Measurements from ENCODE around the gene ZDHHC13.

Gene ZDHHC13, protein sequence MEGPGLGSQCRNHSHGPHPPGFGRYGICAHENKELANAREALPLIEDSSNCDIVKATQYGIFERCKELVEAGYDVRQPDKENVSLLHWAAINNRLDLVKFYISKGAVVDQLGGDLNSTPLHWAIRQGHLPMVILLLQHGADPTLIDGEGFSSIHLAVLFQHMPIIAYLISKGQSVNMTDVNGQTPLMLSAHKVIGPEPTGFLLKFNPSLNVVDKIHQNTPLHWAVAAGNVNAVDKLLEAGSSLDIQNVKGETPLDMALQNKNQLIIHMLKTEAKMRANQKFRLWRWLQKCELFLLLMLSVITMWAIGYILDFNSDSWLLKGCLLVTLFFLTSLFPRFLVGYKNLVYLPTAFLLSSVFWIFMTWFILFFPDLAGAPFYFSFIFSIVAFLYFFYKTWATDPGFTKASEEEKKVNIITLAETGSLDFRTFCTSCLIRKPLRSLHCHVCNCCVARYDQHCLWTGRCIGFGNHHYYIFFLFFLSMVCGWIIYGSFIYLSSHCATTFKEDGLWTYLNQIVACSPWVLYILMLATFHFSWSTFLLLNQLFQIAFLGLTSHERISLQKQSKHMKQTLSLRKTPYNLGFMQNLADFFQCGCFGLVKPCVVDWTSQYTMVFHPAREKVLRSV

GRCh38 chr11:19116971-19117759, at the start of gene ZDHHC13:
ZDHHC13 (plus strand) TSS chr11:19117168; CDS start chr11:19117250, 82 bp downstream.
- DNase-seq (ENCODE audit: low read depth in 2 of 3, low spot score in 2 of 3): peak; percentile 80 to 94 (median 84)

DNA sequence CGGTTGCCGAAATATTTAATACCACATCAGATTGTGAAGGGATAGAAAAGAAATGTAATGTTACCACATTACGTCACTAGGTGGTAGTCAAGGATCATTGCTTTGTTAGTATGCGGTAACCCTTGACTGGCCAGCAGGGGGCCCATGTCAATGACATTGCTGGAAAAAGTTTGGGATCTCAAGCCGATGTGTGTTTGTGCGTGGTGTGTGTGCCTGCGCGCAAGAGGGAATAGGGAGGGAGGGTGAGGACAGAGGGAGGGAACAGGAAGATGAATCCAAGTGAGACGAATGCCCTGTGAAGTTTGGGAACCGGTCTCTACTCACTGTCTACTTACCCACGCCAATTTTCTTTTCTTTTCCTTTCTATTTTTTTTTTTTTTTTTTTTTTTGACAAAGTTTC, 45.7 kb upstream of the ZDHHC13 start:
- DNase-seq (ENCODE audit: low read depth in 2 of 3, low spot score in 2 of 3): peak in 1 of 3 experiments; percentile 12

GRCh38 chr11:19072464-19072863, 44.5 kb upstream of the ZDHHC13 start:
- no peak for DNase-seq (ENCODE audit: low read depth in 2 of 3, low spot score in 2 of 3)

DNA sequence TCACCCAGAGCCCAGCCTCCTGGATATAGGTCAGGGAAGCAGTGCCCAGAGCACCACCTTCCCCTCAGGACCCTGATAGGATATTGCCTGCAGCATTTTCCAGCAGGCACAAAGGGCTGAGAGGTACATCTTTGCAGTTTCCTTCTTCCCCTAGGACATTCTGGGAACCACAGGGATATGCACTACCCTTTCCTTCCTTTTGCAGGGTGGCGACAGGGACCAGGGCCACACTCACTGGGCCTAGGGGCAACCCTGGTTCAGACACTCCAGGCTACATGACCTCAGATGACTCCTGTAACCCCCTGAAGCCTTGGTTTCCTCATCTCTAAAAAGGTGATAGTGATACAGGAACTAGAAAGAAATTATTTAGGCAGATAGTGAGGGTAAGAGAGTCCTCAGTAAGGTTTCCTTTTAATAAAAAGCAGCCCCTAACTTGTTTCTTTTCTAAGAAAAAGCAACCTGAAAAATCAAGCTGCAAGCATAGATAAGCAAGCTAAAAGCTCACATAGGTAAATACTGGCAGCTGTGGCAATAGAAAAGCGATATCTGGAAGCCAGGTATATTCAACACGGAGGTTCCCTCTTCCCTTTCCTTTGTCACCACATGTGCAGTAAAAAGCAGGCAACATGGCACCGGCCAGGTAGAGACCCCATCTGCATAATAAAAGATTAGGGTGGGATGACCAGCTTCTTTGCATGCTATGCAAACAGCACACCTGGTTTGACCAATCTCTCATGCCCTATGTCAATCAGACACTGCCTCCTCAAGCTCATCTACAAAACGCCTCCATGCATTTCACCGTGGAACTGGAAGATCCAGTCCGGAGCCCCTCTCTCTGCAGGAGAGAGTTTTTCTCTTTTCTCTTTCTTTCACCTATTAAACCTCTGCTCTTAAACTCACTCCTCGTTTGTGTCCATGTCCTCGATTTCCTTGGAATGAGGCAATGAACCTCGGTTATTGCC, 43.2 kb upstream of the ZDHHC13 start:
- no peak for DNase-seq (ENCODE audit: low read depth in 2 of 3, low spot score in 2 of 3)

- no peak for DNase-seq (ENCODE audit: low read depth in 2 of 3, low spot score in 2 of 3)
Measured at GRCh38 chr11:19075636-19076035, 41.3 kb upstream of the ZDHHC13 start.

- DNase-seq (ENCODE audit: low read depth in 2 of 3, low spot score in 2 of 3): peak in 2 of 3 experiments; percentile 41 to 61
Measured at GRCh38 chr11:19076744-19077589, 40.0 kb upstream of the ZDHHC13 start.

- no peak for DNase-seq (ENCODE audit: low read depth in 2 of 3, low spot score in 2 of 3)
Measured at GRCh38 chr11:19077965-19078364, 39.0 kb upstream of the ZDHHC13 start.

GRCh38 chr11:19079643-19080440, 37.1 kb upstream of the ZDHHC13 start:
- no peak for DNase-seq (ENCODE audit: low read depth in 2 of 3, low spot score in 2 of 3)

DNA sequence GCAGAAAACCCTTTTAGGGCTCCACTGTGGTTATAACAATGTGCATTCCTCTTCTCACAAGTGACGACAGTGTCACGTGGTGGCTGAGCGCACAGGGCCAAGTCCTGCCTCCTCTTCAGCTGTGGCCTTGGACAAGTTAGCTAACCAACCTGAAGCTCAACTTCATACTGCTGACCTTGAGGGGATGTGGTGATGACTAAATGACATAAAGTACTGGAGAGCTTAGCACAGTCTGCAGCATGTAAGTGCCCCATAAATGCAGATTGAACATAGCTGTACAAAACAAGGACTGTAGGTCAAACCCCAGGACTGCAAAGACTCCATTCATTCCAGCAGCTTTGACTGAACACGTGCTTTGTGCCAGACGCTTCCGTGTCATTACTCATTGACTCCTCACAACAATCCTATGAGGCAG, 36.4 kb upstream of the ZDHHC13 start:
- DNase-seq (ENCODE audit: low read depth in 2 of 3, low spot score in 2 of 3): no peak

- no peak for DNase-seq (ENCODE audit: low read depth in 2 of 3, low spot score in 2 of 3)
Measured at GRCh38 chr11:19083166-19083565, 33.8 kb upstream of the ZDHHC13 start.

- no peak for DNase-seq (ENCODE audit: low read depth in 2 of 3, low spot score in 2 of 3)
Measured at GRCh38 chr11:19084661-19085315, 32.2 kb upstream of the ZDHHC13 start.

- no peak for DNase-seq (ENCODE audit: low read depth in 2 of 3, low spot score in 2 of 3)
Measured at GRCh38 chr11:19087658-19088057, 29.3 kb upstream of the ZDHHC13 start.

- no peak for DNase-seq (ENCODE audit: low read depth in 2 of 3, low spot score in 2 of 3)
Measured at GRCh38 chr11:19088791-19089190, 28.2 kb upstream of the ZDHHC13 start.

- DNase-seq (ENCODE audit: low read depth in 2 of 3, low spot score in 2 of 3): no peak
Measured at GRCh38 chr11:19089421-19089820, 27.5 kb upstream of the ZDHHC13 start.

DNA sequence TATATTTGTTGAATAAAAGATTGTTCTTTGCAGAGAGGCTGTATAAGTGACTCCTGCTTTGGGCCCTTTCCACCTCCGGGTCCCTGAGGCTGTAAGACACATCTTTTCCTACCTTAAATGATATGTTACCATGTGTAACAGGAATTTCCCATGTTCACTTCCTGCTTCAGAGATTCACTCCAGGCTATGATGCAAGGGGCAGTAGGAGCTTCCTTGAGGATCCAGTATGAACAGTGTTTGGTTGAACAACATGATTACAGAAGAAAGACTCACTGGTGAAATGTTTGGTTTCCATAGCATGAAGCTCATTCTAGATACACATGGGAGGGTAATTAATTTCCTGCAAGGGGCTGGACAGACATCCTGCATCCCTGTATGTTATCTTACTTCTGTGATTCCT, 25.6 kb upstream of the ZDHHC13 start:
- no peak for DNase-seq (ENCODE audit: low read depth in 2 of 3, low spot score in 2 of 3)

DNA sequence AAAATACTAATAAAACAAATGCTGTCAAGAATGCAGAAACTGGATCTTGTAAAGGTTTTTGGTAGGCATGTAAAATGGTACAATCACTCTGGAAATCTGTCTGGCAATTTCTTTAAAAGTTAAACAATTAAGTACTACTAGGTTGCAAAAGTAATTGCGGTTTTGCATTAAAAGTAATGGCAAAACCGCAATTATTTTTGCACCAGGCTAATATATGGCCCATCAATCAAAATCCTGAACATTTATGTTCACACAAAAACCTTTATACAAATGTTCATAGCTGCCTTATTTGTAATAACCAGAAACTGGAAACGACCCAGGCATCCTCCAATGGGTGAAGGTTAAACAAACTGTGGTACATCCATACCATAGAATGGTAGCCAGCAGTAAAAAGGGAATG, 24.6 kb upstream of the ZDHHC13 start:
- no peak for DNase-seq (ENCODE audit: low read depth in 2 of 3, low spot score in 2 of 3)

GRCh38 chr11:19092850-19093249, 24.1 kb upstream of the ZDHHC13 start:
- no peak for DNase-seq (ENCODE audit: low read depth in 2 of 3, low spot score in 2 of 3)

- DNase-seq (ENCODE audit: low read depth in 2 of 3, low spot score in 2 of 3): no peak
Measured at GRCh38 chr11:19093976-19094375, 23.0 kb upstream of the ZDHHC13 start.

Measured in activated CD8-positive, alpha-beta memory T cell treated with anti-CD3 and anti-CD28 coated beads for 48 hours (primary cell).